EL (cell line): ENCODE data around the gene TUB.

Experiments used
- DNase-seq: peaks from one replicate; pipeline ENCODE4 v3.0.0-alpha.2; 2016

TUB gene

GRCh38 chr11:8111636-8112035 is 30.6 kb downstream of the TUB start:
- DNase-seq: no peak

- DNase-seq: no peak
Measured at GRCh38 chr11:8122173-8122764, 41.3 kb downstream of the TUB start.

GRCh38 chr11:8126649-8127289 is 45.8 kb downstream of the TUB start:
- DNase-seq: no peak

- no peak for DNase-seq
Measured at GRCh38 chr11:8127447-8127846, 46.4 kb downstream of the TUB start.

GRCh38 chr11:8138526-8138925 is 57.5 kb downstream of the TUB start:
- DNase-seq: no peak

- DNase-seq: no peak
Measured at GRCh38 chr11:8149726-8150125, 68.7 kb downstream of the TUB start.
